OCI-LY1 (cell line): ENCODE data around the gene ME1.

Source experiments
- H2AFZ ChIP-seq: fragments of 200-600 bp; sonication (generic), shearing (Covaris generic); 2 replicates; pipeline ENCODE4 v1.6.0; 2014; ENCODE audit warnings: antibody characterized with exemption, mild to moderate bottlenecking, low read length
- H3F3A ChIP-seq: fragments of 200-600 bp; sonication (generic), shearing (Covaris generic); 2 replicates; pipeline ENCODE4 v1.6.0; 2014; ENCODE audit warnings: mild to moderate bottlenecking, antibody characterized with exemption, low read length, moderate library complexity; ENCODE audit not compliant: insufficient read depth
- H3K27ac ChIP-seq: fragments of 200-600 bp; sonication (generic); 2 replicates; pipeline ENCODE4 v1.5.1; 2014; ENCODE audit warnings: low read length, mixed run types, mild to moderate bottlenecking, low read depth; ENCODE audit not compliant: poor library complexity, severe bottlenecking
- H3K27me3 ChIP-seq: fragments of 200-600 bp; sonication (generic); 2 replicates; pipeline ENCODE4 v1.6.0; 2014; ENCODE audit warnings: antibody characterized with exemption, mild to moderate bottlenecking, low read length, moderate library complexity; ENCODE audit not compliant: insufficient read depth
- H3K36me3 ChIP-seq: fragments of 200-600 bp; sonication (generic); 2 replicates; pipeline ENCODE4 v1.6.1; 2014; ENCODE audit warnings: mild to moderate bottlenecking, antibody characterized with exemption, low read length, moderate library complexity, mixed read lengths; ENCODE audit not compliant: insufficient read depth
- H3K4me1 ChIP-seq: fragments of 200-600 bp; sonication (generic); 2 replicates; pipeline ENCODE4 v1.5.1; 2014; ENCODE audit warnings: mild to moderate bottlenecking, low read length, moderate library complexity; ENCODE audit not compliant: insufficient read depth, severe bottlenecking
- H3K4me2 ChIP-seq: fragments of 200-600 bp; sonication (generic), shearing (Covaris generic); 2 replicates; pipeline ENCODE4 v1.6.1; 2014; ENCODE audit warnings: low read length
- H3K4me3 ChIP-seq: fragments of 200-600 bp; sonication (generic); 2 replicates; pipeline ENCODE4 v1.5.1; 2014; ENCODE audit warnings: low read length, low read depth, mild to moderate bottlenecking, mixed read lengths; ENCODE audit not compliant: poor library complexity, severe bottlenecking
- H3K79me2 ChIP-seq: fragments of 200-600 bp; shearing (Covaris generic); 2 replicates; pipeline ENCODE4 v1.6.1; 2016; ENCODE audit warnings: mixed run types, low read length, mixed read lengths; ENCODE audit not compliant: insufficient read depth
- H3K9ac ChIP-seq: fragments of 200-600 bp; sonication (generic), shearing (Covaris generic); 2 replicates; pipeline ENCODE4 v1.6.1; 2014; ENCODE audit warnings: mild to moderate bottlenecking, low read length, mixed read lengths
- H3K9me2 ChIP-seq: fragments of 200-600 bp; sonication (generic), shearing (Covaris generic); 2 replicates; pipeline ENCODE4 v1.6.1; 2014; ENCODE audit warnings: low read depth, mild to moderate bottlenecking, low read length, mixed read lengths
- H3K9me3 ChIP-seq: fragments of 200-600 bp; shearing (Covaris generic); 2 replicates; pipeline ENCODE4 v1.6.1; 2014; ENCODE audit warnings: low read length, mixed read lengths
- H4K20me1 ChIP-seq: fragments of 200-600 bp; sonication (generic), shearing (Covaris generic); 2 replicates; pipeline ENCODE4 v1.6.0; 2016; ENCODE audit warnings: mild to moderate bottlenecking, low read length; ENCODE audit not compliant: insufficient read depth
- EZH2 ChIP-seq: fragments of 200-600 bp; sonication (generic), shearing (Covaris generic); IDR thresholded peaks from 2 replicates; pipeline ENCODE4 v1.8.0; 2017; ENCODE audit warnings: borderline replicate concordance, mixed run types, mild to moderate bottlenecking, antibody characterized with exemption, low read length, moderate library complexity, mixed read lengths
- TF ChIP-seq, protein P1 (sequence below): fragments of 200-600 bp; sonication (generic), shearing (Covaris generic); IDR thresholded peaks from 2 replicates; pipeline ENCODE4 v1.5.1; 2017; ENCODE audit warnings: mild to moderate bottlenecking, antibody characterized with exemption, low read length, moderate library complexity, mixed read lengths

The ME1 gene

DNA sequence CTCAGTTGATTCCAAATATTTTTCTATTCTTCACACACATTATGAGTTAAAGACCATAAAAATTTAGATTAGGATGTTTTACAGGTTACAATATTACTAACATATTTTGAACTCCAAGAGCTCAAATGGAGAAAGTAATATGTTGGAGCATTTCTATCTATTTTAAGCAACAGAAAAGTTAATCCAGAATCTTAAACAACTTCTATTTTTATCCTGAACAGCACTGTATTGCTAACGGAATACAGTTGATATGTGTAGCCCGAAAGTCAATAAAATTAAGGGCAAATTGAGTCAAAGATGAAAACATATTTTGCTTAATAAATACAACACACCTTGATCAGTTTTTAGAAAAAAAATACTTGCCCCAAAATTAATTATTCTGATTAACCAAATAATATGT, 97.4 kb downstream of the ME1 start:
- TF ChIP-seq, protein P1, sequence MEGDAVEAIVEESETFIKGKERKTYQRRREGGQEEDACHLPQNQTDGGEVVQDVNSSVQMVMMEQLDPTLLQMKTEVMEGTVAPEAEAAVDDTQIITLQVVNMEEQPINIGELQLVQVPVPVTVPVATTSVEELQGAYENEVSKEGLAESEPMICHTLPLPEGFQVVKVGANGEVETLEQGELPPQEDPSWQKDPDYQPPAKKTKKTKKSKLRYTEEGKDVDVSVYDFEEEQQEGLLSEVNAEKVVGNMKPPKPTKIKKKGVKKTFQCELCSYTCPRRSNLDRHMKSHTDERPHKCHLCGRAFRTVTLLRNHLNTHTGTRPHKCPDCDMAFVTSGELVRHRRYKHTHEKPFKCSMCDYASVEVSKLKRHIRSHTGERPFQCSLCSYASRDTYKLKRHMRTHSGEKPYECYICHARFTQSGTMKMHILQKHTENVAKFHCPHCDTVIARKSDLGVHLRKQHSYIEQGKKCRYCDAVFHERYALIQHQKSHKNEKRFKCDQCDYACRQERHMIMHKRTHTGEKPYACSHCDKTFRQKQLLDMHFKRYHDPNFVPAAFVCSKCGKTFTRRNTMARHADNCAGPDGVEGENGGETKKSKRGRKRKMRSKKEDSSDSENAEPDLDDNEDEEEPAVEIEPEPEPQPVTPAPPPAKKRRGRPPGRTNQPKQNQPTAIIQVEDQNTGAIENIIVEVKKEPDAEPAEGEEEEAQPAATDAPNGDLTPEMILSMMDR = no peak
- TF ChIP-seq EZH2 = no peak

DNA sequence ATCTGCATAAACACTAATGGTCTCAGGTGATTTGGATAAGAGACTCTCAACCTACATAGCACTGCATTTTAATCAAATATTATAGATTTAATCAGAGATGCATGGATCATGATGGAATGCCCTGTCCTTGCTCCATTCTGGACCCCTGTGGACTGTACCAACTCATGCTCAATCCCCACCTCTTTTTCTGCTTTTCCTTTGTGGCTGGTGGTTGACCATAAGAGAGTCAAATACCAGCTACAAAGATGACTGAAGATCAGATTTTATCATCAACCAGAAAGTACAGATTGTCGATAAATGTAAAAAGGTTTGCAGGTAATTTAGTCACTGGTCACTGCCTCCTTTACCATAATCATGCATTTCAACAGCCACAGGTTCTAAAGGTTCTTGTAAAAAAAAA, 116.2 kb downstream of the ME1 start:
- Histone ChIP-seq H3K4me2 (no peak overlapping the region), H3K36me3 (no peaks in the 10 kb centered on the region), H3K4me3 (no peak overlapping the region), H3F3A (no peaks in the 10 kb centered on the region), H3K79me2 (no peaks in the 10 kb centered on the region), H3K9me2 (no peaks in the 10 kb centered on the region), H2AFZ (no peak overlapping the region), H3K9ac (no peak overlapping the region), H4K20me1 (no peaks in the 10 kb centered on the region), H3K27ac (no peak overlapping the region), H3K9me3 (no peaks in the 10 kb centered on the region), H3K27me3 (no peaks in the 10 kb centered on the region), H3K4me1 (no peaks in the 10 kb centered on the region)
- TF ChIP-seq EZH2 = no peak
- TF ChIP-seq, protein P1 = no peak

More for the DNA sequence above, 97.4 kb downstream of the ME1 start:
- Histone ChIP-seq H3K9me2 (no peaks in the 10 kb centered on the region), H3K27me3 (no peaks in the 10 kb centered on the region), H2AFZ (no peak overlapping the region), H3F3A (no peaks in the 10 kb centered on the region), H3K36me3 (no peaks in the 10 kb centered on the region), H3K4me3 (no peak overlapping the region), H4K20me1 (no peaks in the 10 kb centered on the region), H3K9me3 (no peaks in the 10 kb centered on the region), H3K4me2 (no peak overlapping the region), H3K9ac (no peak overlapping the region), H3K4me1 (no peaks in the 10 kb centered on the region), H3K27ac (no peak overlapping the region), H3K79me2 (no peaks in the 10 kb centered on the region)

DNA sequence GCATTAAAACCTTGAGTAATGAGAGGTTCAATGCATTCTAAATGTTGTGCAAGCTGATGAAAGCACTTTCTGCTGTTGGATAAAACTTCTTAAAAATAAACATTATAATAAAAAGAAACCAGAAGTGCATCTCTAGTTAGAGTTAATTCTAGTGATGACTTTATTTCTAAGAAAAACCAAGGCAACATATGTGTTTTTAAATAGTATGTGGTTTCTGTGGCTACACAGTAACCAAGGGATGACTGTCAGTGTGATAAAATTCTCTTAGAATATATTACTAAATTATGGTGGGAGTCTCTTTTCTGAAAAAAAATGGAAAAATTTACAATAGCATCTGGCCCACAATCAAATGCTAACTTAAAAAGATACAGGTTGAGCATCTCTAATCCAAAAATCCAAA, 117.0 kb downstream of the ME1 start:
- no peak overlapping the region for H3K4me2 ChIP-seq
- H3K4me1 ChIP-seq = no peaks in the 10 kb centered on the region
- TF ChIP-seq, protein P1 = no peak
- H4K20me1 ChIP-seq = no peaks in the 10 kb centered on the region
- no peaks in the 10 kb centered on the region for H3K79me2 ChIP-seq
- no peak overlapping the region for H2AFZ ChIP-seq
- H3K27me3 ChIP-seq = no peaks in the 10 kb centered on the region
- H3K36me3 ChIP-seq = no peaks in the 10 kb centered on the region
- no peak overlapping the region for H3K4me3 ChIP-seq
- H3K27ac ChIP-seq = no peak overlapping the region
- no peaks in the 10 kb centered on the region for H3K9me2 ChIP-seq
- no peak overlapping the region for H3K9ac ChIP-seq
- no peaks in the 10 kb centered on the region for H3K9me3 ChIP-seq
- no peaks in the 10 kb centered on the region for H3F3A ChIP-seq
